MM.1S (cell line): ENCODE measurements around the gene HERC4.
"Not testable (repeated sequence)": the region's sequence is repeated elsewhere in the genome, so short reads cannot be mapped to it uniquely, and the experiment has no call there.

Source experiments
- DNase-seq: peaks from one replicate; pipeline ENCODE4 v3.0.0-alpha.2; 2015
- H2AFZ ChIP-seq: fragments of 300-600 bp; sonication (generic); 2 replicates; pipeline ENCODE4 v1.6.0; 2016; ENCODE audit warnings: antibody characterized with exemption, low read length
- H3F3A ChIP-seq: fragments of 300-600 bp; sonication (generic); 2 replicates; pipeline ENCODE4 v1.6.1; 2016; ENCODE audit warnings: mild to moderate bottlenecking, antibody characterized with exemption, low read length, moderate library complexity, mixed read lengths; ENCODE audit not compliant: insufficient read depth
- H3K27ac ChIP-seq: fragments of 300-600 bp; sonication (generic); 2 replicates; pipeline ENCODE4 v1.5.1; 2016; ENCODE audit warnings: mild to moderate bottlenecking, low read length
- H3K27me3 ChIP-seq: fragments of 300-600 bp; sonication (generic); replicated peaks from 2 replicates; pipeline ENCODE4 v1.6.0; 2016; ENCODE audit warnings: low read length; ENCODE audit not compliant: insufficient read depth
- H3K36me3 ChIP-seq: fragments of 300-600 bp; sonication (generic); replicated peaks from 2 replicates; pipeline ENCODE4 v1.6.1; 2016; ENCODE audit warnings: mild to moderate bottlenecking, low read length, mixed read lengths; ENCODE audit not compliant: insufficient read depth
- H3K4me1 ChIP-seq: fragments of 300-600 bp; sonication (generic); 2 replicates; pipeline ENCODE4 v1.6.1; 2016; ENCODE audit warnings: low read length, mixed read lengths
- H3K4me2 ChIP-seq: fragments of 300-600 bp; sonication (generic); 2 replicates; pipeline ENCODE4 v1.6.0; 2016; ENCODE audit warnings: low read depth, low read length
- H3K4me3 ChIP-seq: fragments of 300-600 bp; sonication (generic); 2 replicates; pipeline ENCODE4 v1.5.1; 2016; ENCODE audit warnings: low read length, mixed read lengths
- H3K79me2 ChIP-seq: fragments of 300-600 bp; sonication (generic); 2 replicates; pipeline ENCODE4 v1.6.1; 2016; ENCODE audit warnings: mixed run types, low read length, mixed read lengths
- H3K9ac ChIP-seq: fragments of 300-600 bp; sonication (generic); 2 replicates; pipeline ENCODE4 v1.6.1; 2016; ENCODE audit warnings: low read length, mixed read lengths
- H3K9me2 ChIP-seq: fragments of 300-600 bp; sonication (generic); replicated peaks from 2 replicates; pipeline ENCODE4 v1.6.1; 2016; ENCODE audit warnings: mild to moderate bottlenecking, low read length, mixed read lengths; ENCODE audit not compliant: insufficient read depth
- H3K9me3 ChIP-seq: fragments of 300-600 bp; sonication (generic); replicated peaks from 2 replicates; pipeline ENCODE4 v1.6.1; 2016; ENCODE audit warnings: mild to moderate bottlenecking, low read length, mixed read lengths; ENCODE audit not compliant: insufficient read depth
- H4K20me1 ChIP-seq: fragments of 300-600 bp; sonication (generic); 2 replicates; pipeline ENCODE4 v1.6.1; 2016; ENCODE audit warnings: mild to moderate bottlenecking, low read length, moderate library complexity, mixed read lengths; ENCODE audit not compliant: insufficient read depth
- CTCF ChIP-seq: fragments of 300-600 bp; sonication (generic); IDR thresholded peaks from 2 replicates; pipeline ENCODE4 v1.5.1; 2016; ENCODE audit warnings: antibody characterized with exemption, low read length, mixed read lengths
- EZH2 ChIP-seq: fragments of 300-600 bp; sonication (generic); optimal IDR thresholded peaks from 2 replicates; pipeline ENCODE3; 2017; ENCODE audit warnings: low read depth, mild to moderate bottlenecking, antibody characterized with exemption, low read length, mixed read lengths
- EZH2phosphoT487 ChIP-seq: fragments of 300-600 bp; sonication (generic); IDR thresholded peaks from 2 replicates; pipeline ENCODE4 v1.6.1; 2018; ENCODE audit warnings: antibody characterized with exemption, low read length

HERC4 gene

GRCh38 chr10:67878133-67878532 lies 196.9 kb downstream of the HERC4 start:
- Histone ChIP-seq H3K9me3 (no peaks in the 10 kb centered on the region), H3K9ac (no peak overlapping the region), H4K20me1 (no peaks in the 10 kb centered on the region), H3K4me2 (no peak overlapping the region), H3K4me1 (no peaks in the 10 kb centered on the region), H3K27me3 (no peaks in the 10 kb centered on the region), H3K9me2 (no peaks in the 10 kb centered on the region), H3K4me3 (no peak overlapping the region), H3K27ac (no peak overlapping the region), H3K36me3 (no peaks in the 10 kb centered on the region), H3F3A (no peaks in the 10 kb centered on the region), H2AFZ (no peak overlapping the region), H3K79me2 (no peaks in the 10 kb centered on the region)
- TF ChIP-seq EZH2 (no peak), CTCF (no peak), EZH2phosphoT487 (no peak)
- DNase-seq: no peak

- not testable (repeated sequence) for H3K4me3 ChIP-seq, H3K9me3 ChIP-seq, H3K27me3 ChIP-seq, H3K36me3 ChIP-seq, H2AFZ ChIP-seq, DNase-seq, H3F3A ChIP-seq, H3K27ac ChIP-seq, H4K20me1 ChIP-seq, H3K4me2 ChIP-seq, H3K4me1 ChIP-seq, H3K9me2 ChIP-seq, H3K79me2 ChIP-seq, H3K9ac ChIP-seq
Observed at GRCh38 chr10:67877421-67877820, 197.7 kb downstream of the HERC4 start.

GRCh38 chr10:67875340-67876238 lies 199.5 kb downstream of the HERC4 start:
- no peaks in the 10 kb centered on the region for H3K27me3 ChIP-seq
- H3K4me1 ChIP-seq: no peaks in the 10 kb centered on the region
- no peak overlapping the region for H3K27ac ChIP-seq
- H3K9ac ChIP-seq: no peak overlapping the region
- no peaks in the 10 kb centered on the region for H4K20me1 ChIP-seq
- no peak for TF ChIP-seq EZH2phosphoT487
- no peak for TF ChIP-seq EZH2
- no peak for TF ChIP-seq CTCF
- no peaks in the 10 kb centered on the region for H3K9me3 ChIP-seq
- no peak overlapping the region for H3K4me3 ChIP-seq
- no peaks in the 10 kb centered on the region for H3F3A ChIP-seq
- H3K9me2 ChIP-seq: no peaks in the 10 kb centered on the region
- no peak overlapping the region for H3K4me2 ChIP-seq
- DNase-seq: no peak
- H3K36me3 ChIP-seq: no peaks in the 10 kb centered on the region
- no peaks in the 10 kb centered on the region for H3K79me2 ChIP-seq
- no peak overlapping the region for H2AFZ ChIP-seq
